NCI-H2196 treated with DMSO at 0.1 percent for 48 hours (cell line): Measurements from ENCODE around the gene H2AZ1.

ENCODE experiments used
- DNase-seq: peaks from one replicate; lab custom pipeline; 2025; ENCODE audit not compliant: unreplicated experiment; lab: John Stamatoyannopoulos, UW

The H2AZ1 gene

GRCh38 chr4:99946356-99947189 lies 3.5 kb downstream of the H2AZ1 start, which contains the start of gene DNAJB14:
Gene DNAJB14, minus strand, starts transcription at chr4:99946618. Its CDS starts 47 bp downstream, at chr4:99946571.
- peak; percentile 7 for DNase-seq

DNA sequence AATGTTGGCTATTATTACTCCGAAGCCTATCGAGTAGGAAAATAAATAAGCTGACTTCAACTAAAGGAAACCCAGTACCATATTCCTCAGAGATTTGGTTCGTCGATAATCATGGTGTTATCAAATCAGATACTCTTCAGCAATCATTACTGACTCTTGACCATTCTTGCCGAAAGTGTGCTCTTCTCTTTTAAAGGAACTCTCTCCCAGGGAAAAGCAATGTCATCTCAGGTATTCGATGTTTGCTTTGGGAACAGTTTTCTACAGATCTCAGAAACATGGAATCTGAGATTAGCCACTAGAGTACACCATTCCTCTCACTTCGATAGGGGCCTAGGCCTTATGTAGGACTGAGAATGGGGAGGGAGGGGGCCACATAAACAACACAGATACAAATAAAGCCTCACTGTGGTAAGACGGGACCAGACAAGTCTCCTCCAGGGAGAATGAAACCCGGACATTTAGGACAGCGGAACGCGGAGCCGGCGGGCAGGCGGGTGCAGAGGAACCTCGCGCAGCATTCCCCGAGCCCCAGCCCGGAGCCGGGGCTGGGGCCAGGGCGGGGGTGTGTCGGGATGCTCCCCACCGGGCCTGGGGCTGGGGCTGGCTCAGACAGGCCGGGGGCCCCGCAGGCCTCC lies 4.2 kb downstream of the H2AZ1 start:
- DNase-seq = no peak

GRCh38 chr4:99943904-99944437 lies 6.1 kb downstream of the H2AZ1 start:
- DNase-seq = no peak

GRCh38 chr4:99938243-99938753 lies 11.8 kb downstream of the H2AZ1 start:
- DNase-seq = no peak

DNA sequence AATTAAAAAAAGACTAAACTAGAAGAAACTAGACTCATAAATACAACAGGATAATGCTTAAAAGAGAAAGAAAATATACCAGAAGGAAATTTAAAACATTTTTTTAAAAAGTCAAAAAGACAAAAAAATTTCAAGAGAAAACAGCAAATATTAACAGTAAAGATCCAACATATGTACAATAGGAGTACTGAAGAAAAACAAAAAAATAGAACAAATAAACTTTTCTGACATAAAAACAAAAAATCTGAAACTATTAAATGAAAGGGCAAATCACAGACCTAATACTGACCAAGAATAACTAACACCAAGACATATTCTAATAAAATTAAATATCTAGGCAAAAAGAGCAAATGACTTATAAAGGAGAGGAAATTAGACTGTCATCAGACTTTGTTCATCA lies 15.2 kb downstream of the H2AZ1 start:
- no peak for DNase-seq

- DNase-seq = no peak
These were observed 22.5 kb downstream of the H2AZ1 start for GRCh38 chr4:99927566-99927965.

GRCh38 chr4:99921174-99921573 lies 28.9 kb downstream of the H2AZ1 start:
- no peak for DNase-seq

DNA sequence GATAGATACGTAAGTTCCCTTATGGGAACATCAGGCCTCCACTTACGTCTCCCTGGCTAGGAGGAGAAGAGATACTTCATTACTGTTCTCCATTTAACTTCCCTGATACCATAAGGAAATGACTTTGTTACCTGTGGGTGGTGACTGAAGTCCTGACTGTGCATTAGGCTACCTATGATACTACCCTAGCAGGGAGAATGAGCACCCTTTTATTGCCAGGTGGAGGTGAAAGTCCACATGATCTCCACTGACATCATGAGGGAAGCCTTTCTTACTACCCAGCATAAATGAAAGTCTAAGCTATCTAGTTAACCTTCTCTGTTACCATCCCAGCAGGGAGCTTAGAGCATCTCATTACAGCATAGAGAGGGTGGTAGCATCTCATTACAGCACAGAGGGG lies 31.4 kb downstream of the H2AZ1 start:
- DNase-seq = no peak

DNA sequence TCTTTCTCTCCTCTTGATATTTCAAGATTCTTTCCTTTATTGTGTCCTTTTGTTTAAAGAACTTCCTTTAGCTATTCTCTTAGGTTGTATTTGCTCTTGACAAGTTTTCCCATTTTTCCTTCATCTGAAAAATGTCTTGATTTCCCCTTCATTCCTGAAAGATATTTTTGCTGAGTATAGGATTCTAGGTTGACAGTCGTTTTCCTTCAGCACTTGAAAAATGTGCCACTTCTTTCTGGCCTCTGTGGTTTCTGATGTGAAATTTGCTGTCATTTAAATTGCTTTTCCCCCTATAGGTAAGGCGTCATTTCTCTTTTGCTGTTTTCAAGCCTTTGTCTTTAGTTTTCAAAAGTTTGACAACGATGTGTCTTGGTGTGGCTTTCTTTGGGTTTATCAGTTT lies 32.5 kb downstream of the H2AZ1 start:
- DNase-seq = no peak

DNA sequence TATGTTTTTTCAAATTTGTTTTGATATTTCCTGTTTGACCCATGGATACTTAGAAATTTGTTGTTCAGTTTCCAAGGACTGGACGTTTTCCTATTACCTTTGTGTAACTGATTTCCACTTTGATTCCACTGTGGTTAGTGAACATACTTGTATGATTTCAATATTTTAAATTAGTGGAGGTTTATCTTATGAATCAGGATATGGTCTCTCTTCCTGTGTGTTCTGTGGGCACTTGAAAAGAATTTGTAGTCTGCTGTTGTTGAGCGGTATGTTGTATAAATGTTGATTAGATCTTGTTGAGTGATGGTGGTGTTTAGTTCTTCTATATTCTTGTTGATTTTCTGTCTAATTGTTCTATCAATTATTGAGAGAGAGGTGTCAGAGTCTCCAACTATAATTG lies 34.6 kb downstream of the H2AZ1 start:
- DNase-seq = no peak
